ENCODE measurements around the gene LRRC8D. TPM values are rescaled to one million over a fixed set of nuclear protein-coding genes. Genes with fewer than 3 reads are reported as not detected.

Gene LRRC8D
- total RNA-seq, 1 experiment from 2014 or later = 42.0 TPM

- no peak for TF ChIP-seq CTCF (IDR thresholded peaks at IDR 0.05; ENCODE audit: unreplicated experiment)
- intact Hi-C loops (cut with micrococcal nuclease) = no loop called here
- CTCF ChIA-PET = no interaction called here
- H3K4me3 Mint-ChIP-seq (ENCODE audit: unreplicated experiment) = no peak overlapping the region
- H3K4me1 Mint-ChIP-seq (ENCODE audit: insufficient read depth, unreplicated experiment) = peaks cover 14% of the 10 kb centered on the region
- no peaks in the 10 kb centered on the region for H3K9me3 Mint-ChIP-seq (ENCODE audit: unreplicated experiment)
- H3K36me3 Mint-ChIP-seq (ENCODE audit: insufficient read depth, unreplicated experiment) = peaks cover 18% of the 10 kb centered on the region
- no TSS peak for BruUV-seq (replicated peaks)
- POLR2A ChIA-PET = interaction anchor here (0.7 to 0.8 kb wide), 2 partner anchors 19 to 126 kb away, joined by 3 read pairs; no protein-coding TSS in a partner anchor
- no peak for DNase-seq (ENCODE audit: unreplicated experiment)
- H3K27ac Mint-ChIP-seq (ENCODE audit: low read depth, unreplicated experiment) = no peak overlapping the region
- H3K27me3 Mint-ChIP-seq (ENCODE audit: insufficient read depth, unreplicated experiment) = no peaks in the 10 kb centered on the region
These were observed 119.0 kb downstream of the LRRC8D start for GRCh38 chr1:89939693-89940438.

GRCh38 chr1:89941110-89941766 lies 120.4 kb downstream of the LRRC8D start:
- Mint-ChIP-seq H3K4me3 (ENCODE audit: unreplicated experiment) (no peak overlapping the region), H3K4me1 (ENCODE audit: insufficient read depth, unreplicated experiment) (peaks cover 17% of the 10 kb centered on the region), H3K9me3 (ENCODE audit: unreplicated experiment) (no peaks in the 10 kb centered on the region), H3K36me3 (ENCODE audit: insufficient read depth, unreplicated experiment) (peaks cover 5% of the 10 kb centered on the region), H3K27ac (ENCODE audit: low read depth, unreplicated experiment) (no peak overlapping the region), H3K27me3 (ENCODE audit: insufficient read depth, unreplicated experiment) (no peaks in the 10 kb centered on the region)
- ChIA-PET POLR2A (interaction anchor here (0.6 to 1.3 kb wide), 2 partner anchors 9 to 29 kb away, joined by 4 read pairs; no protein-coding TSS in a partner anchor), CTCF (interaction anchor here (0.8 to 1.2 kb wide), 2 partner anchors 22 to 74 kb away, joined by 3 to 4 read pairs; no protein-coding TSS in a partner anchor)
- intact Hi-C loops (cut with micrococcal nuclease) = no loop called here
- no peak for DNase-seq (ENCODE audit: unreplicated experiment)
- TF ChIP-seq CTCF (IDR thresholded peaks at IDR 0.05; ENCODE audit: unreplicated experiment) = no peak
- no TSS peak for BruUV-seq (replicated peaks)

GRCh38 chr1:89942014-89942413 lies 121.2 kb downstream of the LRRC8D start:
- H3K36me3 Mint-ChIP-seq (ENCODE audit: insufficient read depth, unreplicated experiment) = peaks cover 5% of the 10 kb centered on the region
- DNase-seq (ENCODE audit: unreplicated experiment) = no peak
- ChIA-PET CTCF (interaction anchor here (1.2 kb wide), 2 partner anchors 10 to 21 kb away, joined by 3 to 4 read pairs; no protein-coding TSS in a partner anchor), POLR2A (interaction anchor here (0.6 to 2.4 kb wide), 6 partner anchors 10 to 98 kb away, joined by 3 to 10 read pairs (median 4); no protein-coding TSS in a partner anchor)
- peaks cover 20% of the 10 kb centered on the region for H3K4me1 Mint-ChIP-seq (ENCODE audit: insufficient read depth, unreplicated experiment)
- no peak overlapping the region for H3K4me3 Mint-ChIP-seq (ENCODE audit: unreplicated experiment)
- intact Hi-C loops (cut with micrococcal nuclease) = no loop called here
- BruUV-seq (replicated peaks) = no TSS peak
- no peaks in the 10 kb centered on the region for H3K27me3 Mint-ChIP-seq (ENCODE audit: insufficient read depth, unreplicated experiment)
- H3K27ac Mint-ChIP-seq (ENCODE audit: low read depth, unreplicated experiment) = peak overlapping the region; percentile 26
- TF ChIP-seq CTCF (IDR thresholded peaks at IDR 0.05; ENCODE audit: unreplicated experiment) = no peak
- H3K9me3 Mint-ChIP-seq (ENCODE audit: unreplicated experiment) = no peaks in the 10 kb centered on the region
